Testis (tissue), 2 donors: Measurements from ENCODE around the gene TRRAP.

ENCODE experiments used
- CTCF ChIP-seq, 3 experiments: fragments of 450-650 bp in 2 of 3; fragments of 200-600 bp in 1 of 3; sonication (generic) in 1 of 3; IDR thresholded peaks; one replicate each; pipeline ENCODE4 v1.5.1; 2016 to 2019; ENCODE audit warnings: antibody characterized with exemption in 3 of 3, mild to moderate bottlenecking in 2 of 3, moderate library complexity in 1 of 3
- POLR2A ChIP-seq: fragments of 450-650 bp; IDR thresholded peaks from one replicate; pipeline ENCODE4 v1.6.1; 2017; ENCODE audit warnings: antibody characterized with exemption, mild to moderate bottlenecking, moderate library complexity

- TF ChIP-seq CTCF (IDR thresholded peaks at IDR 0.05): no peak
- no peak for TF ChIP-seq POLR2A
These were observed 98.3 kb downstream of the TRRAP start for GRCh38 chr7:98976396-98977185.
